ENCODE measurements around the gene ARPC5L. TPM values are rescaled to one million over a fixed set of nuclear protein-coding genes. Genes with fewer than 3 reads are reported as not detected.

Gene ARPC5L
- total and polyA plus RNA-seq, 2 of the 13 experiments (the other 11 are each of a cell fraction or from before 2014, with no cell fraction given): 29.9 to 33.8 TPM

DNA sequence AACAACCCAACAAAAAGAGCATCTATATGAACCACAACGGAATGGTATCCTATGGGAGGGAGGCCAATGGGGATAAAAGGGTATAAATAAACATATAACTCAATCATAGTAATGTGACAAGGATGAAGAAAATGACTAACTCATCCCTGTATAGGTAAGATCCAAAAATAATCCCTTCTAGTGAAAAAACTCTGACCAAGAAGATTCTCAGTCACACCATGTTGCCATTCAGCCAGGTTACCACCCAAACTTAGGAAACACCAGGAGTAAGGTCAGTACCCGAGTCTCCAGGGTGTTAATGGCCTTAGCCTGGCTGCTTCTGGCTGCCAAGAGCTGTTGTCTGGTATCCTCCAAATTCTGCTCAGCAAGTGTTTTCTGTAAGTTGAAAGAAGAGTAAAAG, 46.2 kb downstream of the ARPC5L start:
- H2AFZ ChIP-seq (ENCODE audit: low read length): no peak overlapping the region
- in situ Hi-C loops (cut with HindIII; ENCODE audit: extremely low pct_ligation_motif_present, low pct_unique_long_range_greater_than_20kb): no loop called here
- intact Hi-C loops (cut with micrococcal nuclease; ENCODE audit: unreplicated experiment): no loop called here
- H3K9ac ChIP-seq (ENCODE audit: insufficient read depth, low read depth, low read length): no peak overlapping the region
- no peak overlapping the region for H3K4me2 ChIP-seq (ENCODE audit: low read depth, low read length)
- no peak overlapping the region for H3K4me3 ChIP-seq (replicated peaks in 1 of 3; ENCODE audit: insufficient read depth in 1 of 3, low read depth in 2 of 3, low read length in 3 of 3)
- WGBS (ENCODE audit: low lambda C conversion rate): 92% methylated on average over 2 of the region's 2 CpGs
- FAIRE-seq (no peak), DNase-seq (ENCODE audit: low spot score) (no peak), ATAC-seq (no peak)
- CTCF ChIA-PET (ENCODE audit: low intra/inter-chr PET ratio, low total read pairs): no interaction called here
- no peak overlapping the region for H3K27ac ChIP-seq (ENCODE audit: extremely low read length, insufficient read depth, low read length)
- no peaks in the 10 kb centered on the region for H3K79me2 ChIP-seq (ENCODE audit: insufficient read depth, low read length)
- H3K9me3 ChIP-seq (ENCODE audit: low read length): no peaks in the 10 kb centered on the region
- POLR2A ChIA-PET: no interaction called here
- TF ChIP-seq ATF7-NPFF (CRISPR knock-in tag; IDR thresholded peaks at IDR 0.05; ENCODE audit: low read depth): no peak
- TF ChIP-seq ZFP91 (CRISPR knock-in tag; IDR thresholded peaks at IDR 0.05; ENCODE audit: borderline replicate concordance): no peak
- TF ChIP-seq ZNF121 (CRISPR knock-in tag; IDR thresholded peaks at IDR 0.05): no peak
- no peak for TF ChIP-seq NFYC (CRISPR knock-in tag; IDR thresholded peaks at IDR 0.05)
- TF ChIP-seq, protein P1, sequence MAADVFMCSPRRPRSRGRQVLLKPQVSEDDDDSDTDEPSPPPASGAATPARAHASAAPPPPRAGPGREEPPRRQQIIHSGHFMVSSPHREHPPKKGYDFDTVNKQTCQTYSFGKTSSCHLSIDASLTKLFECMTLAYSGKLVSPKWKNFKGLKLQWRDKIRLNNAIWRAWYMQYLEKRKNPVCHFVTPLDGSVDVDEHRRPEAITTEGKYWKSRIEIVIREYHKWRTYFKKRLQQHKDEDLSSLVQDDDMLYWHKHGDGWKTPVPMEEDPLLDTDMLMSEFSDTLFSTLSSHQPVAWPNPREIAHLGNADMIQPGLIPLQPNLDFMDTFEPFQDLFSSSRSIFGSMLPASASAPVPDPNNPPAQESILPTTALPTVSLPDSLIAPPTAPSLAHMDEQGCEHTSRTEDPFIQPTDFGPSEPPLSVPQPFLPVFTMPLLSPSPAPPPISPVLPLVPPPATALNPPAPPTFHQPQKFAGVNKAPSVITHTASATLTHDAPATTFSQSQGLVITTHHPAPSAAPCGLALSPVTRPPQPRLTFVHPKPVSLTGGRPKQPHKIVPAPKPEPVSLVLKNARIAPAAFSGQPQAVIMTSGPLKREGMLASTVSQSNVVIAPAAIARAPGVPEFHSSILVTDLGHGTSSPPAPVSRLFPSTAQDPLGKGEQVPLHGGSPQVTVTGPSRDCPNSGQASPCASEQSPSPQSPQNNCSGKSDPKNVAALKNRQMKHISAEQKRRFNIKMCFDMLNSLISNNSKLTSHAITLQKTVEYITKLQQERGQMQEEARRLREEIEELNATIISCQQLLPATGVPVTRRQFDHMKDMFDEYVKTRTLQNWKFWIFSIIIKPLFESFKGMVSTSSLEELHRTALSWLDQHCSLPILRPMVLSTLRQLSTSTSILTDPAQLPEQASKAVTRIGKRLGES (CRISPR knock-in tag; IDR thresholded peaks at IDR 0.05; ENCODE audit: borderline replicate concordance): no peak
- no peak for TF ChIP-seq ARNT2 (CRISPR knock-in tag; IDR thresholded peaks at IDR 0.05; ENCODE audit: low read depth)
- no peak for TF ChIP-seq MAFK (conservative IDR thresholded peaks at IDR 0.05 in 1 of 2, IDR thresholded peaks at IDR 0.05 in 1 of 2; ENCODE audit: low read length in 2 of 2)
- TF ChIP-seq ISX (CRISPR knock-in tag; conservative IDR thresholded peaks at IDR 0.05): no peak
- H3K27me3 ChIP-seq (ENCODE audit: control insufficient read depth in 1 of 2, insufficient read depth in 2 of 2, low read length in 2 of 2): no peaks in the 10 kb centered on the region
- peaks cover 3 to 20% of the 10 kb centered on the region in 2 experiments; a peak in 4 of 5 replicates for H3K36me3 ChIP-seq (replicated peaks in 1 of 2; ENCODE audit: control insufficient read depth in 1 of 2, insufficient read depth in 2 of 2, low read length in 2 of 2)
- no TSS peak for BruUV-seq (replicated peaks)
- H4K20me1 ChIP-seq (ENCODE audit: insufficient read depth, low read length): no peaks in the 10 kb centered on the region
- H3K4me1 ChIP-seq (ENCODE audit: insufficient read depth, low read length): no peaks in the 10 kb centered on the region
